ENCODE measurements around the gene MN1. TPM values are rescaled to one million over a fixed set of nuclear protein-coding genes. Genes with fewer than 3 reads are reported as not detected.

Gene MN1
- total RNA-seq, result under 0.01 and 0.22 TPM in 2 replicates

- peak; percentile 58 to 67 for DNase-seq (ENCODE audit: low read depth in 2 of 2)
Observed at GRCh38 chr22:27801616-27802345, at the start of gene MN1. MN1 (minus strand) TSS chr22:27801756; CDS start chr22:27800543, 1,213 bp downstream.

GRCh38 chr22:27850000-27850521 lies 48.5 kb upstream of the MN1 start:
- peak; percentile 31 to 80 for DNase-seq (ENCODE audit: low read depth in 2 of 2)

DNA sequence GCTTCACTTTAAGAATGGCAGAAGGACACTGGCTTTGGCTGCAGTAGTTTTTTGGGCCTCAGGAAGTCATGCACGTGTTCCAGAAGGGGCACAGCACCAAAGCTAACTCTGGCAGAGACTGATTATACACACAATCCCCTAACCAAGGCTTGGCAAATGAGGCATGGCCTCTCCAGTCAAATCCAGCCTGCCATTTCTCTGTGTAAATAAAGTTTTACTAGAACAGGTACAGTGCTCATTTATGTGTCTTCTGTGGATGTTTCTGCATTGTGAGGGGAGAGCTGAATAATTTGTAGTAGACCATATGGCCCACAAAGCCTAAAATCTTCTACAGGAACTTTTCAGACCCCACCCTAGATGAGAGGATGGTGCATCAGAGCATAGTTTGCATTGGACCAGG lies 46.4 kb upstream of the MN1 start:
- DNase-seq (ENCODE audit: low read depth in 2 of 2), result no peak

- DNase-seq (ENCODE audit: low read depth in 2 of 2), result no peak
Observed at GRCh38 chr22:27846910-27847309, 45.4 kb upstream of the MN1 start.

DNA sequence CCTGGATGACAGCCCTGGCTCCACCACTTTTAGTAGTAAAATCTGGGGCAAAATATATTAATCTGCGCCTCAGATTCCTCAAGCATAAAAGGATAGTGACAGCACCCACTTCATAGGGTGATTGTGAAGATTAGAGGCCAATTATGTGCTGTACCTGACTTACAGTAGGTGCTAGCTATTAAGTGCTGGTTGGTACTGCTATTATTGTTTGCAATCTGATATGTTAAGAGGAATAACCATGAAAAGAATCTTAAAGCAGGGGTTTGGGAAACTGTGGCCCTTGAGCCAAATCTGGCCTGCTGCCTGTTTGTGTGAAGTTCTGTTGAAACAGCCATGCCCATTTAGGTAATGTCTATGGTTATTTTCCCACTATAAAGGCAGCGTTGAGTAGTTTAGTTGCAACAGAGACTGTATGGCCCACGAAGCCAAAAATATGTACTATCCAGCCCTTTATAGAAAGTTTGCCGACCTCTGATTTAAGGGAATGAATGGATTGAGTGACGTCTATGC lies 44.7 kb upstream of the MN1 start:
- no peak for DNase-seq (ENCODE audit: low read depth in 2 of 2)

GRCh38 chr22:27845644-27846043 lies 44.1 kb upstream of the MN1 start:
- DNase-seq (ENCODE audit: low read depth in 2 of 2), result no peak

DNA sequence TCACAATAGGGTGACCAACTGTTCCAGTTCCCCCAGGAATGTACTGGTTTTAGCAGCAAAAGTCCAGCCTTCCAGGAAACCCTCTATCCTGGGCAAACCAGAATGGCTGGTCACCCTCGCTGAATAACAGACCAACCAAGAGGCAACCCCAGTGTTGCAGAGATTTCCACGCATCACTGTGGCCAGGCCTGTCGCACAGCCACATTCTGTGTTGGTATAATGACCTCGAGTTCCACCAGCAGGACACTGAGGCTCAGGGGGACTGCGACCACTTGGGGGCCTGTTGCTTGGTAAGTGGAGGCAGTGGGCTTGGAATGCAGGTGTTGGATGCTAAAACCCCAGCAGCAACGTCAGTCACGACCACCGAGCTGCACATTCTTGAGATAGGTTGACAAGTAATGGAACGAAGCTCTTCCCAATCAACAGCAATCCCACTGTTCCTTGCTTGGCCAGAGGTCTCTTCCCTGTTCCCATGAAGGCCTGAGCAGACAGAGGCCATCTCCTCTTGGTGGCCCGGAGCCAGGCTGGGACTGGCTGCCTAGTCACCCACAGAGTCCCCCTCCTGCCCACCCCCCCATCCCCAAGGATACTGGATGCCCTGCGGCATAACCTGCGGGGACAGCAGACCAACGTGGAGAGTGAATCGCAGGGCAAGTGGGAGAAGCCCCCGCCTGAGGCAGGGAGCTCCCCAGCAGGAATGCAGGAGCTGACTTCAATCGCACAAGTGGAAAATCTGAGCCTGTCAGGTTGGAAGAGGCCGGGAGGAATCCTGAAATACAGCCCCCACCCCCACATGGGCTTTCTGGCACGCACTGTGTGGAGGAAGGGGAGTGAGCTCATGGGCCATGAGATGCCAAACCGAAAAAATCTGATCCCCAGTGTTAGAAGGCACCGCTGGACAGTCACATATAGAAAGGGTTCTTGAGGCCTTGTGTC lies 43.4 kb upstream of the MN1 start:
- DNase-seq (ENCODE audit: low read depth in 2 of 2), result peak in 1 of 2 donors; percentile 57

DNA sequence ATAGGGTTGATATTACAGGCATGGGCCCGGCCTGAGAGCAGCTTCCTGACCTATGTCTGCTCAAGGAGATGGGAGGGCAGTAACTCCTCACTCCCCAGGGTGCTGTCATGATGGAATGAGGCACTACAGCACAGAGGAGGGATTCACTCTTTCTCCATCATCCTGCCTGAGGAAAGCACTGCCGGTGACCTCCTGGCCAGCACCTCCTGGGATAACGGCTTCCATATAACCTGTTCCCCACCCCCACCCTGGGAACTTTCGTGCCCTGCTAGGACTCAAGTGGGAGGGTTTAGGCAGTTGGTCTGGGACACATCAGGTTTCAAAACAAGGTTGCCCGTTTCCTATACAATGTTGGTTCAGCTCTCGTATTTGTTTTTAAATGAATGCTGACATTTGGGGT lies 42.7 kb upstream of the MN1 start:
- DNase-seq (ENCODE audit: low read depth in 2 of 2), result no peak

DNA sequence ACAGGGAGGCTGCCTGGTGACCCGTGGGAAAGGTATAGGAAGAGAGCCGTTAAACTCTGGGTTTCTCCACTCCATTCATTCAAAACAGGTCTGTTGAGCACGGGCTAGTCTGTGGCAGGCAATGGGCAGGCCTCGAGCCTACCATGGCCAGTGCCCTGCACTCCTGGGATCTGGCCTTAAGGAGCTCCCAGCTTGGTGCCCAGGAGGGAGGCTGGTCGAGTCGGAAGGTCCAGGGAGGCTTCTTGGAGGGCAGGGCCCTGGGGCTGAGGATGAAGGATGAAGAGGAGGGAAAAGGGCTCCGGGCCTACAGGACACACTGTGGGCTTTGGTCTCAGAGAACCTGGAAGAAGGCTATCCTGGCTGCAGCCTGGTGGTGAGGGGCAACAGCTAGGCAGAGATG lies 41.9 kb upstream of the MN1 start:
- DNase-seq (ENCODE audit: low read depth in 2 of 2), result no peak

GRCh38 chr22:27842669-27843431 lies 41.3 kb upstream of the MN1 start:
- DNase-seq (ENCODE audit: low read depth in 2 of 2), result no peak

GRCh38 chr22:27842201-27842600 lies 40.6 kb upstream of the MN1 start:
- no peak for DNase-seq (ENCODE audit: low read depth in 2 of 2)

DNA sequence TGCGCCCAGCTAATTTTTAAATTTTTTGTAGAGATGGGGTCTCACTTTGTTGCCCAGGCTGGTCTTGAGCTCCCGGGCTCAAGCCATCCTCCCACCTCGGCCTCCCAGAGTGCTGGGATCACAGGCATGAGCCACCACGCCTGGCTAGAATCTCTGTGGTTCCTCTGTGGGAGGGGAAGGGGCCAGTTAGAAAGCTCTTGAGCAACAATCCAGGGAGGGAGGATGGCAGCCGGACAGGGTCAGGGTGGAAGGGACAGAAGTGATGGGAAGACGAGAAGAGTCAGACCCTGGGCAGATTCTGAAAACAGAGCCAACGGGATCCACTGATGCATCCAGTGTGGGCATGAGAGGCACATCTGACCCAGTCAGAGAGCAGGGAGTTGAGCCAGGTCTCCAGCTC lies 38.9 kb upstream of the MN1 start:
- no peak for DNase-seq (ENCODE audit: low read depth in 2 of 2)

DNA sequence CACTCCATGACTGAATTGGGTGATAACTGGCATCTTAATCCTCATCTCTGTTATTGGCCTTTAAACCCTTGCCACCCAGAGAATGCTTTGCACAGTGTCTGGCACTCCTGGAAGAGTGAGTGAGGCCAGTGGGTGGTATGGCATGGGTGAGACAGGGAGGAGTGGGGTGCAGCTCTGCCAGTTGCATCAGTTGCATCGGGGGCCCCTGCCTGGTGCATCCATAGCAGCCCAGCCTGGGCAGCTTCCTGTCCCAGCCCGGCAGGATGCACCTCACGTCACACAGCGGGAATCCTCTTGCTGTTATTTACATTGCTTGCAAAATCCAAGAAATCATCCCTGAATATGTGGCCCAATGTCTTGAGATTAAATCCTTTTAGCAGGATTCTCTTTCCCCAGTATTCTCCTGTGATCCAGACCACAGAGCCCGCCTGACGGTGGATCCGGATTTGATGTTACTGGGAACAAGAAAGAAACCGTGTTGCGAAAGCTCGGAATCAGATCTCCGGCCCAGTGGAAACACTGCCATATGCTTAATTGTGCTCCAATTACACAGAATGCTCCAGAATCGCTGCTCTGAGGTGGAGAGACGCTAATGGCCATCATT lies 37.6 kb upstream of the MN1 start:
- DNase-seq (ENCODE audit: low read depth in 2 of 2), result no peak

DNA sequence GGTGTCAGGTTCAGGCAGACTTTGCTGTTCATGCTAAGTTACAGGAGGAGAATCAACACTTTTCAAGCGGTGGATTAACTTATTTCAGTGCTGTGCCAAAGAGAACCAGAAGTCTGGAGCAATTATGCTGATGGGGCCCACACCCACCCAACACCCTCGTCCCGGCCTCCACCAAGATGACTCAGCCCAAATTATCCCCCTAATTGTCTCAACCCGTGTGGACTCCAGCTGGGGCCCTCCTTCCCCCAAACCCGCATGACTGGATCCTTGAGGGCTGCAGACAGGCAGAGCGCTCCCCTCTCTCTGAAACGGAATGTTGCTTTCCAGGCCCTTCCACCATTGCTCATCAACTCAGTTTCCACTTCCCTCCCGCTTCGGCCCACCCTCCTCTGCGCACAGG lies 34.6 kb upstream of the MN1 start:
- DNase-seq (ENCODE audit: low read depth in 2 of 2), result no peak

DNA sequence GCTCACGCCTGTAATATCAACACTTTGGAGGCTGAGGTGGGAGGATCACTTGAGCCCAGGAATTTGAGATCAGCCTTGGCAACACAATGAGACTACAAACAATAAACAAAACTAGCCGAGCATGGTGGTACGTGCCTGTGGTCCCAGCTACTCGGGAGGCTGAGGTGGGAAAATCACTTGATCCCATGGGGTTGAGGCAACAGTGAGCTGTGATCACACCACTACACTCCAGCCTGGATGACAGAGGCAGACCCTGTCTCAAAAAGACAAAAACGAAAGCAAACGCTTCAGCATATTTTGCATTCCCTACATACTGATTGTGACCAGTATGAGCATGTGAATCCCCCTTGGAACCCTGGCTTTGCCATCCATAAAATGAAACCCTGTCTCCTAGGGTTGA lies 33.9 kb upstream of the MN1 start:
- no peak for DNase-seq (ENCODE audit: low read depth in 2 of 2)

GRCh38 chr22:27834364-27835185 lies 33.0 kb upstream of the MN1 start:
- no peak for DNase-seq (ENCODE audit: low read depth in 2 of 2)

- DNase-seq (ENCODE audit: low read depth in 2 of 2), result no peak
Observed at GRCh38 chr22:27833803-27834202, 32.2 kb upstream of the MN1 start.

GRCh38 chr22:27832606-27833005 lies 31.1 kb upstream of the MN1 start:
- no peak for DNase-seq (ENCODE audit: low read depth in 2 of 2)

- no peak for DNase-seq (ENCODE audit: low read depth in 2 of 2)
Observed at GRCh38 chr22:27829620-27830019, 28.1 kb upstream of the MN1 start.

All from lung microvascular endothelial cell (primary cell).